ACC112 (cell line): Measurements from ENCODE around the gene PHF21B.

Source experiments
- H2AFZ ChIP-seq: fragments of 200-600 bp; sonication (generic); one replicate; pipeline ENCODE4 v1.6.0; 2017; ENCODE audit warnings: antibody characterized with exemption, low read length; ENCODE audit not compliant: unreplicated experiment
- H3K27ac ChIP-seq: fragments of 200-600 bp; sonication (generic); 2 replicates; pipeline ENCODE4 v1.5.1; 2014; ENCODE audit warnings: low read depth, mild to moderate bottlenecking, antibody characterized with exemption, low read length, moderate library complexity
- H3K27me3 ChIP-seq: fragments of 200-600 bp; sonication (generic); 2 replicates; pipeline ENCODE4 v1.6.1; 2014; ENCODE audit warnings: mild to moderate bottlenecking, antibody characterized with exemption, low read length, moderate library complexity, mixed read lengths; ENCODE audit not compliant: insufficient read depth
- H3K36me3 ChIP-seq: fragments of 200-600 bp; sonication (generic); 2 replicates; pipeline ENCODE4 v1.6.1; 2016; ENCODE audit warnings: mild to moderate bottlenecking, antibody characterized with exemption, low read length, moderate library complexity, mixed read lengths; ENCODE audit not compliant: insufficient read depth
- H3K4me1 ChIP-seq: fragments of 200-600 bp; sonication (generic); one replicate; pipeline ENCODE4 v1.6.1; 2016; ENCODE audit warnings: low read length, mixed read lengths; ENCODE audit not compliant: insufficient read depth, unreplicated experiment, control insufficient read depth
- H3K4me3 ChIP-seq: fragments of 200-600 bp; sonication (generic); 2 replicates; pipeline ENCODE4 v1.5.1; 2014; ENCODE audit warnings: mild to moderate bottlenecking, low read depth, low read length
- H3K79me2 ChIP-seq: fragments of 200-600 bp; sonication (generic); one replicate; pipeline ENCODE4 v1.6.0; 2016; ENCODE audit warnings: low read length; ENCODE audit not compliant: control insufficient read depth, unreplicated experiment, insufficient read depth

The PHF21B gene

DNA sequence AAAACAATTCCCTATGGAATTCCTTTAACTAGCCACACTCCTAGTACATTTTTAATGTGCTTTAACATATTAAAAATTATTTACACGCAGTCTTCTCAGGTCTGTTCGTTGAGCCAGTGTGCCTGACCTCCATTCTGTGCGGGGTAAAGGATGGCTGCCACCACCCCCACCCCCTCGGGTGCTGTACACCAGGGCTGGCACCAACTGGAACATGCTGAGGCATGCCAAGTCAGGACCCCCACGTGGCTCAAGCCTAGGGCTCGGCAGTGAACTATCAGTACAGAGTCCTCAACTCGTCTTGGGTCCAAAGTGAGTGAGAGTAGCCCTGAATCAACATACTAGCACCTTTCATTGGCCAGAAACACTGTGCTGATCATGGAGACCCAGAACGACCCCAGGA, 32.5 kb upstream of the PHF21B start:
- Histone ChIP-seq H2AFZ (no peak overlapping the region), H3K36me3 (no peaks in the 10 kb centered on the region), H3K79me2 (no peaks in the 10 kb centered on the region), H3K27me3 (peaks cover 22% of the 10 kb centered on the region), H3K4me1 (no peaks in the 10 kb centered on the region), H3K27ac (no peak overlapping the region), H3K4me3 (no peak overlapping the region)

DNA sequence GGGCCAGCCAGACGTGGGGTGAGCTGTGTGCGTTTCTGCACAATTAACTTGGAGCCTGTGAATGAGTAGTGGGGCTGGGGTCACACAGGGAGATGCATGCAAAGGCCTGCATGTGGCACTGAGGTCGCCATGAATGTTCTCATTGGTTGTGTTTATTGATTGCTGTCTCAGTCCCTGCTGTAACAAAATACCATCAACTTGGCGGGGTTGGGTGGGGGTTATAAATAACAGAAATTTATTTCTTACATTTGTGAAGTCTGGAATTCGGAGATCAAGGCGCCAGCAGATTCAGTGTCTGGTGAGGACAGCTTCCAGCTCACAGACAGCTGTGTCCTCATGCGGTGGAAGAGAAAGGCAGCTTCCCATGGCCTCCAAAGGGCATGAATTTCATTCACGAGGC, 29.3 kb upstream of the PHF21B start:
- H3K36me3 ChIP-seq, result no peaks in the 10 kb centered on the region

DNA sequence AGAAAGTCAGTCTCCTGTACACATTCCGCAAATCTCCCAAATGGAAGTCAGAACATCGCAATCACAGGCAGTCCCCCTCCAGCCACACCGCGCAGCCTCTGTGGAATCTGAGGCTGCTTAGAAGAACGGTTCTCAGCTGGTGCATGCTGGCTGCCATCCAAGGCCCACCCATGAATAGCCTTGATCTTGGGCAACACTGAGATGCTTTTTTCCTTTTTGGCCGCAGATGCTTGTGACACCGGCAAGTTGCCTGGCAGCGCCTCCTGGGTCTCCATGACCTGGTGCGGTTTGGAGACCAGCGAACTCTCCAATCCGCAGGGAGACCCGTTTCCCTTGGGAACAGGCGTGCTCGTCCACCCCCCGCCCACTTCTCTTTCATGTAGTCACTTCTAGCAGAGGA, 26.3 kb upstream of the PHF21B start:
- Histone ChIP-seq H3K4me3 (no peak overlapping the region), H3K79me2 (no peaks in the 10 kb centered on the region), H3K27ac (no peak overlapping the region), H2AFZ (no peak overlapping the region), H3K27me3 (peaks cover 24% of the 10 kb centered on the region; the same call in 1 of the 2 replicates), H3K36me3 (no peaks in the 10 kb centered on the region), H3K4me1 (no peaks in the 10 kb centered on the region)

More for the DNA sequence above, 29.3 kb upstream of the PHF21B start:
- no peaks in the 10 kb centered on the region for H3K4me1 ChIP-seq
- H3K4me3 ChIP-seq, result no peak overlapping the region
- no peak overlapping the region for H2AFZ ChIP-seq
- H3K27ac ChIP-seq, result no peak overlapping the region
- H3K79me2 ChIP-seq, result no peaks in the 10 kb centered on the region
- peaks cover 26% of the 10 kb centered on the region for H3K27me3 ChIP-seq

DNA sequence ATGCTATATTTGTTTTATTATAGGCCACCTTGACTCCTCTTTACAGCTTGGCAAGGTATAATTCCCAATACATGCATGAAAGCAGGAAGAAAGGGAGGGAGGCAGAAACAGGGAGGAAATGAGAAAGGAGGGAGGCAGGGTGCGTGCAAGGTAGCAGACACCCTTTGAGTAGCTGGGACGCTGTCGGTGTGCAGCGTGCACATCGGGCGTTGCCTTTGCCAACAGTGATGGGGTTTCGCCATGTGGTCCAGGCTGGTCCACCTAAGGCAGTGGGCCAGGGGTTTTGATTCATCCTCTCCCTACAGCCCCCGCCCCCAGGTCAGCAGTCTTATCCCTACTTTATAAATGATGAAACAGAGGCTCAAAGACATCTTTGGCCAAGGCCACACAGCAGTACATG, 25.0 kb upstream of the PHF21B start:
- no peaks in the 10 kb centered on the region for H3K36me3 ChIP-seq
- H3K27ac ChIP-seq, result no peak overlapping the region
- no peak overlapping the region for H2AFZ ChIP-seq
- peaks cover 32% of the 10 kb centered on the region for H3K27me3 ChIP-seq
- H3K4me3 ChIP-seq, result no peak overlapping the region
- no peaks in the 10 kb centered on the region for H3K79me2 ChIP-seq
- no peaks in the 10 kb centered on the region for H3K4me1 ChIP-seq

DNA sequence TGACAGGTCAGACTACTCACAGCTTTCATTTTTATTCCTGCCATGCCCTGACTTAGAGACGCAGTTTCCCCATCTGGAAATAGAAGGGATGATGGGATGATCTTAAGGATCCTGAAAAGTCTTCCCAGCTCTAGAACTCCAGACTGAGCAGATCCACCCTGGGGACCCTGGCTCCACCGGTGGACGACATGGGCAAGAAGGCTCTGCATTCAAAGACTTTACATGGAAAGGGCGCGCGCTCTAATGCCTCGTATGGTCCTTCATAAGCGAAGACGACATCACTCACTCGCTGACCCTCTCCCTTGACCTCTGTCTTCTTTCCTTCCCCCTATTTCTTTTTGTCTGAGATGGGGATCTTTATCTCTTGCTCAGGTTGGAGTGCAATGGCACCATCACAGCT, 24.4 kb upstream of the PHF21B start:
- Histone ChIP-seq H2AFZ (no peak overlapping the region), H3K36me3 (no peaks in the 10 kb centered on the region), H3K27me3 (peaks cover 38% of the 10 kb centered on the region), H3K27ac (no peak overlapping the region), H3K4me1 (no peaks in the 10 kb centered on the region), H3K4me3 (no peak overlapping the region), H3K79me2 (no peaks in the 10 kb centered on the region)

DNA sequence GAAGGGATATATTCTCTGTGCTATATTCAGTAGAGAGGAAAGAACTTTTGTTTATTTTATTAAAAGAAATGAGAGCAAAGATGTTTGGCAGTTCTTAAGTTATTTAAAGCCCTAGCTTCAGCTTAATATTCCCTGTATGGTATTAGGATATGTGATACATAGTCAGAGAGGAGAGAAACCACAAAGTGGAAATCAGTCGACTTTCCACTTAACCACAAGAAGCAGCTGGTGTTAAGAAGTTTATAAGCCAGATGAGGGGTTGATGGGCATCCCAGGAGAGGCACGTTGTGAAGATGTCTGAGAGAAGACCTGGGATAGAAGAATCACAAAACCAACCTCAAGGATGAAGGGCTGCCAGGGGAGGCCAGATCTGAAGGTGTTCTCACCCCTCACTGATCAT, 23.3 kb upstream of the PHF21B start:
- Histone ChIP-seq H3K79me2 (no peaks in the 10 kb centered on the region), H3K36me3 (no peaks in the 10 kb centered on the region), H2AFZ (no peak overlapping the region), H3K4me3 (no peak overlapping the region), H3K4me1 (no peaks in the 10 kb centered on the region), H3K27me3 (peaks cover 47% of the 10 kb centered on the region), H3K27ac (no peak overlapping the region)

DNA sequence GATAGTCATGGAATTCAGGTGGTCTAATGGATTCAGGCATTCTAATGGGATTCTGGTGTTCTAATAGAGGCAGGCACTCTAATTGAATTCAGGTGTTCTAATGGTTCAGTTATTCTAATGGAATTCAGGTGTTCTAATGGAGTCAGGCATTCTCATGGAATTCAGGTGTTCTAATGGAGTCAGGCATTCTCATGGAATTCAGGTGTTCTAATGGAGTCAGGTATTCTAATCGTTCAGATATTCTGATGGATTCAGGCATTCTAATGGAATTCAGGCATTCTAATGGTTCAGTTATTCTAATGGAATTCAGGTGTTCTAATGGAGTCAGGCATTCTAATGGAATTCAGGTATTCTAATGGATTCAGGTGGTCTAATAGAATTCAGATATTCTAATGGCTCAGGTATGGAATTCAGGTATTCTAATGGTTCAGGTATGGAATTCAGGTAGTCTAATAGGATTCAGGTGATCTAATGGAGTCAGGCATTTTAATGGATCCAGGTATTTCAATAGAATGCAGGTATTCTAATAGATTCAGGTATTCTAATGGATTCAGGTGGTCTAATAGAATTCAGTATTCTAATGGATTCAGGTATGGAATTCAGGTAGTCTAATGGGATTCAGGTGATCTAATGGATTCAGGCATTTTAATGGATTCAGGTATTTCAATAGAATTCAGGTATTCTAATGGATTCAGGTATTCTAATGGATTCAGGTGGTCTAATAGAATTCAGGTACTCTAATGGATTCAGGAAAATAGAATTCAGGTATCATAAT, 22.0 kb upstream of the PHF21B start:
- Histone ChIP-seq H3K79me2 (no peaks in the 10 kb centered on the region), H3K27me3 (peaks cover 47% of the 10 kb centered on the region), H3K36me3 (no peaks in the 10 kb centered on the region), H3K4me1 (no peaks in the 10 kb centered on the region), H3K27ac (no peak overlapping the region), H2AFZ (no peak overlapping the region), H3K4me3 (no peak overlapping the region)

DNA sequence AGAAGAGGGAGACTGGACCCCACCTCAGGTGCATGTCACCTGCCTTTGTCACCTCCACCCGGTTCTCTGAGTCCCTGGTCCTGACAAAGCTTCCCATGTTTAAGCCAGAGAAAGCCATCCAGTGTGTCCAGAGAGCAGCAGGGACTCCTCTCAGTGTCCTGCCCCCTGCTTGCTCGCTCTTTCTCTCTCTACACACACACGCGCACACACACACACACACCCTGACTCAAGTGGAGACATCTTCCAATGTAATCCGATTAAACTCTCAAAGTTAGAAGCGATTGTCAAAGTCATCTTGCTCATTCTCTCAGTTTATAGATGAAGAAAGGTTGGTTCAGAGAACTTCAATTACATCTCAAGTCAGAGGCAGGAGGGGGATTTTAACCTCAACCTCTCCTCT, 19.7 kb upstream of the PHF21B start:
- H3K79me2 ChIP-seq, result no peaks in the 10 kb centered on the region

DNA sequence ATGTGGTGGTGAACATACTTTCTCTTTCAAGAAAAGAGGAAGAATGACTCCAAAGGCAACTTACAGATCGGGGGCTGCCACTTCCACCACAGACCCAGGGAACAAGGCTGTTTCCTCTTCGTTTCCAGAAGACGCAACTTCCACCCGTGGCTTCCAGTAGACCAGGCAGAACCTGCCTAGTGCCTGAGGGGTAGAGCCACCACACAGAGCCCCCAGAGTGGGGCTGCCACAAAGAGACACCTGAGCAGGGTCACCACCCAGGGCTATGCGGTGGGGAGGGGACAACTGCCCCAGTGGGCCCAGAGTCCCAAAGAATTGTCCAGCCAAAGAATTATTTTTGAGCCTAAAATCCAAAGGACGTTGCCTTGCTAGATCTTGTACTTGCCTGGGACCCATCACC, 16.7 kb upstream of the PHF21B start:
- H3K4me1 ChIP-seq, result no peaks in the 10 kb centered on the region
- H3K27me3 ChIP-seq, result peaks cover 38% of the 10 kb centered on the region
- no peaks in the 10 kb centered on the region for H3K36me3 ChIP-seq
- no peak overlapping the region for H2AFZ ChIP-seq
- no peak overlapping the region for H3K27ac ChIP-seq
- no peaks in the 10 kb centered on the region for H3K79me2 ChIP-seq
- H3K4me3 ChIP-seq, result no peak overlapping the region

More for the DNA sequence above, 19.7 kb upstream of the PHF21B start:
- peaks cover 38% of the 10 kb centered on the region for H3K27me3 ChIP-seq
- H3K4me1 ChIP-seq, result no peaks in the 10 kb centered on the region
- H3K4me3 ChIP-seq, result no peak overlapping the region
- H3K36me3 ChIP-seq, result no peaks in the 10 kb centered on the region
- no peak overlapping the region for H2AFZ ChIP-seq
- no peak overlapping the region for H3K27ac ChIP-seq

DNA sequence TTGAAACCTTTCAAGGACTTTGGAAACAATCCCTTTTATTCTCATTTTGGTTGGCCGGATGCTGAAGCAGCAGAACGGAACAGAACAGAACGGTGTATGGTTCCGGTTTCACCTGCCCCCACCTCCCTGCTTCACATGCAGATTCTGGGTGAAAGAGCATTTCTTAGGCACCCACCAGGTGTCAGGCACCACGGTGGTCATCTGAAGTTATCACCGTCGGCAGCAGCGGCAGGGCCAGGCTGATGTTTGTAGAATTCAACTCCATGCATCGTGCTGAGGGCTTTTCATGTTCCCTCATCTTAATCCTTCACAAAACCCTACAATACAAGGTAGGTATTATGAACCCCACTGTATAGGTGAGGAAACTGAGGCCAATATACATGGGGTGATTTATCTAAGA, 13.6 kb upstream of the PHF21B start:
- Histone ChIP-seq H3K27me3 (peaks cover 18% of the 10 kb centered on the region), H3K4me1 (no peaks in the 10 kb centered on the region), H3K4me3 (no peak overlapping the region), H3K27ac (no peak overlapping the region), H3K79me2 (no peaks in the 10 kb centered on the region), H3K36me3 (no peaks in the 10 kb centered on the region), H2AFZ (no peak overlapping the region)

DNA sequence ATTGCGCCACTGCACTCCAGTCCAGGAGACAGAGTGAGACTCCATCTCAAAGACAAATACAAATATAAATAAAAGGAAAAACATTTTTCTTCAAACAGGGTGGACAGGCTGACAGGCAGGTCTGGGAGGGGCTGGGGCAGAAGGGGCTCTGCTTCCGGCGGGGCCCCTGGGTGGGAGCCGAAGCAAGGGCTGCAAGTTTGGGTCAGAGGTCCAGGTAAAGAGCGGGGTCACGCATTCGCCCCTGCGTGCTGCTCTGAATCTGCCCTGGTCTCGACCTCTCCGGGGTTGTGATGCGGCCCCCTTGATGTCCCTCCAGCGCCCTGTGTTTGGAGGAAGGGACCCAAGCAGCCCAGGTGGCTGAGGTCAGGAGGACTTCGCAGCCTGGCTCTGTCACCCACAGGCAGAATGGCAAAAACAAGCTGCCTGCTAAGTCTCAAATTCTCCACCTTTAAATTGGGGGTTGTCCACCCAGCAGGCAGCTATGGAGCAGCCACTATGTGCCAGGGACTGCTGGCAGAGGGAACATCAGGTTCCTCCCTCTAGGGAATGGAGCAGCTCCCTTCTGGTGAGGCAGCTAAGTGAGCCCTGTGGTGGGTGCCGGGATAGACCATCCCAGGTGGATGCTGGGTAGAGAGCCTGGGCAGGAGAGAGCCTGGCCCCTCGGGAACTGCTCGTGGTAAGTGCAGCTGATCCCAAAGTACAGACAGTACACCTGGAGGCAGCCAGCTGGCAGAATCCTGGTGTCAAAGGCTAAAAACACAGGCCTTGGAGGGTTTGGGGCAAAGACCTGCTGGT, 10.3 kb upstream of the PHF21B start:
- Histone ChIP-seq H2AFZ (no peak overlapping the region), H3K4me3 (no peak overlapping the region), H3K27me3 (peaks cover 28% of the 10 kb centered on the region), H3K27ac (no peak overlapping the region), H3K79me2 (no peaks in the 10 kb centered on the region), H3K36me3 (no peaks in the 10 kb centered on the region), H3K4me1 (no peaks in the 10 kb centered on the region)
